Heart left ventricle (tissue), 16 donors: Measurements from ENCODE around the gene CELF4. TPM values are rescaled to one million over a fixed set of nuclear protein-coding genes. Genes with fewer than 3 reads are reported as not detected.
A peak's percentile ranks its signal among the peaks of the same experiment; 100 is the strongest.

ENCODE experiments used
- ATAC-seq, 4 donors: fragments of 200-7000 bp; cut with Tn5 transposase; one replicate each; pipeline ENCODE4 v1.9.1; 2020 to 2022; ENCODE audit warnings: moderate library complexity in 4 of 4, mild to moderate bottlenecking in 3 of 4, moderate number of reproducible peaks in 1 of 4
- DNase-seq, 5 donors: peaks; one replicate each; pipeline ENCODE4 v3.0.0-alpha.2; 2020
- H3K27ac ChIP-seq, 12 donors: fragments of 200-600 bp; sonication (generic) in 4 of 12; one replicate each; pipeline versions ENCODE4 v1.5.0 to v1.8.0; 2016 to 2022; ENCODE audit warnings: mild to moderate bottlenecking in 2 of 12
- H3K27me3 ChIP-seq, 9 donors: fragments of 200-600 bp; sonication (generic) in 2 of 9; one replicate each; pipeline versions ENCODE4 v1.5.1 to v1.8.0; 2016 to 2022; ENCODE audit warnings: mild to moderate bottlenecking in 3 of 9
- H3K36me3 ChIP-seq, 9 donors: fragments of 200-600 bp; sonication (generic) in 2 of 9; one replicate each; pipeline versions ENCODE4 v1.5.0 to v1.8.0; 2018 to 2022; ENCODE audit warnings: mild to moderate bottlenecking in 2 of 9
- H3K4me1 ChIP-seq, 12 donors: fragments of 200-600 bp; sonication (generic) in 4 of 12; one replicate each; pipeline versions ENCODE4 v1.5.0 to v1.8.0; 2016 to 2022; ENCODE audit warnings: mild to moderate bottlenecking in 3 of 12
- H3K4me3 ChIP-seq, 12 donors: fragments of 200-600 bp; sonication (generic) in 4 of 12; one replicate each; pipeline versions ENCODE4 v1.5.0 to v1.8.0; 2017 to 2022; ENCODE audit warnings: mild to moderate bottlenecking in 9 of 12, moderate library complexity in 4 of 12
- H3K9me3 ChIP-seq, 12 donors: fragments of 200-600 bp; sonication (generic) in 4 of 12; one replicate each; pipeline versions ENCODE4 v1.5.0 to v1.8.0; 2016 to 2022; ENCODE audit warnings: mild to moderate bottlenecking in 1 of 12
- POLR2A ChIP-seq, 2 donors: fragments of 450-650 bp; IDR thresholded peaks; one replicate each; pipeline ENCODE4 v1.6.1; 2017; ENCODE audit warnings: antibody characterized with exemption in 2 of 2, mild to moderate bottlenecking in 2 of 2, moderate library complexity in 2 of 2
- WGBS, 4 donors: extraction: QIAGEN DNeasy Blood & Tissue Kit in 2 of 4; methylation state at CpG; one replicate each; pipeline versions ENCODE4 v1.1.5 to v1.1.7; 2013 to 2018; 5-methylcytosine and 5-hydroxymethylcytosine counted together
- intact Hi-C, 10 donors: fragments of 100-400 bp; cut with DNase I; formaldehyde crosslinking; loops; one replicate each; pipeline versions ENCODE4 v1.11.1 to v1.14.2; 2022
- polyA plus RNA-seq, 2 donors: library from polyadenylated mRNA; stranded (reverse); fragments of 200-250 nt; gene quantifications; one replicate each; pipeline ENCODE4 v1.2.3, GENCODE V29; 2013
- total RNA-seq, 9 donors: library from RNA; depleted of rRNA in 2 of 9; stranded (reverse); fragments of >200 nt in 2 of 9; fragmentation: NEBNext Ultra II Directional in 3 of 9; extraction: Animal tissue kit (Norgen Biotek cat#: 25700) in 3 of 9; gene quantifications; one replicate each; pipeline versions ENCODE4 v1.1.0 to v1.2.4, GENCODE V29; 2016 to 2023
- TF ChIP-seq, protein P1 (sequence below), 12 donors: fragments of 200-600 bp; sonication (generic) in 4 of 12; IDR thresholded peaks; one replicate each; pipeline versions ENCODE4 v1.5.0 to v1.8.0; 2018 to 2022; ENCODE audit warnings: antibody characterized with exemption in 12 of 12, mild to moderate bottlenecking in 5 of 12
- donor health status: ischemic (EF 13 %, LVEDD 7.1; RV severe dilation, severe dysfunction).
- donor health status: healthy with polysubstance abuse.
- donor health status: DM: no; HTN: yes; CAD: no.
- donor health status: DM: no; HTN: no; CAD: no.
- donor health status: ischemic (EF 25% LVEDD 6.9; RV normal size, moderate dysfunction).
- donor health status: ischemic (EF 25% LVEDD 5.7; RV mildly dilated, moderate dysfunction).
- donor health status: healthy.
- donor health status: DM: yes; HTN: yes; CAD: no.
- donor health status: ischemic (EF 35%, LVEDD 5.7; RV mildly dilated, moderate dysfunction).
- donor health status: nonischemic (EF 11% LVEDD 7.7; RV severe dilation, severe dysfunction).
- donor health status: DM: yes; HTN: yes; CAD: no.
- donor health status: PGD.
- donor health status: ischemic (EF 29% LVEDD 5.4; RV normal size, mild dysfunction).
- donor health status: nonischemic (EF 23%, LVEDD 6.1; RV moderate dilation, normal function).

CELF4 gene
- total and polyA plus RNA-seq, 11 donors: 0.11 to 0.67 (median 0.40) TPM; not detected in 3

DNA sequence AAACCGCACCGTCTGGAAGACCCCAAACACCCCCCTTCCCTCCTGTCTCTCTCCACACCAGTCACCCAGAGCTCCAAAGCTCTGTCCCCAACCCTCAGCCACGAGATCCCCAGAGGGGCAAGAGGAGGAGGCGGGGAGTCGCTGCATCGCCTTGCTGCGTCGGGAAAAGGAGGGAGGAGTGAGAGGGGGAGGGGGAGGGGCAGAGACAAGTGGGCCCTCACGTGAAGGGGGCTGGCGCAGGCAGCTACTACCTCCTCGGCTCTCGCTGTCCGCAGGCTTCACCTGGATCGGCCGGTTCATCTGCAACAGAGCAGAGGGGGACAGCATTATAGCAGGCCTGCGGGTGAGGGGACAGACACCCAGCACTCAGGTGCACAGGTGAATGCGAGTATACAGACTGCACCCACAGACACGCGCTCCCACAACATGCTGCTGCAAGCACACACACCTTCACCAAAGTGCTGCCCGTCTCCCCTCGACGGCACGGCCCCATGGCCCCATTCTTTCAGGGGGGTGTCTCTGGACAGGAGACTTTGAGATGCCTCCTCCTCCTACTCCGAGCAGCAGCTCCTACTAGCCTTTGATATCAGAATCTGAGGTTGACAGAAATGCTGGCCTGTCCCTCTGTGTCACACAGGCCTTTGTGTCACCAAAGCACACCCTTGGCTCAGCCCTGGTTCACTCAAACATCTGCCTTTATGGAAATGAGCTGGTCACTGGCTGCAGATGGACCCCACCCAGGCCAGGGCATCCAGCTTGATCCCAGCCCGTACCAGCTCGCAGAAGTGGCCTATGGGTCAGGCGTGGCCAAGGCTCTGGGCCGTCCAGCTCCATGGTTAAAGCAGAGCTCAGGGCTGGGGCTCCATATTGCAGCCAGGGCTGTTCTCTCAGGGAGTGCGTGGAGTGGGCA lies 243.8 kb downstream of the CELF4 start:
- Histone ChIP-seq H3K9me3 (no peaks in the 10 kb centered on the region), H3K36me3 (no peaks in the 10 kb centered on the region), H3K27me3 (peaks cover 0 to 24% (median 0%) of the 10 kb centered on the region in 9 donors), H3K4me3 (no peak overlapping the region), H3K27ac (no peak overlapping the region), H3K4me1 (no peaks in the 10 kb centered on the region)
- ATAC-seq (peak in 1 of 4 donors; percentile 3), DNase-seq (no peak)
- TF ChIP-seq, protein P1, sequence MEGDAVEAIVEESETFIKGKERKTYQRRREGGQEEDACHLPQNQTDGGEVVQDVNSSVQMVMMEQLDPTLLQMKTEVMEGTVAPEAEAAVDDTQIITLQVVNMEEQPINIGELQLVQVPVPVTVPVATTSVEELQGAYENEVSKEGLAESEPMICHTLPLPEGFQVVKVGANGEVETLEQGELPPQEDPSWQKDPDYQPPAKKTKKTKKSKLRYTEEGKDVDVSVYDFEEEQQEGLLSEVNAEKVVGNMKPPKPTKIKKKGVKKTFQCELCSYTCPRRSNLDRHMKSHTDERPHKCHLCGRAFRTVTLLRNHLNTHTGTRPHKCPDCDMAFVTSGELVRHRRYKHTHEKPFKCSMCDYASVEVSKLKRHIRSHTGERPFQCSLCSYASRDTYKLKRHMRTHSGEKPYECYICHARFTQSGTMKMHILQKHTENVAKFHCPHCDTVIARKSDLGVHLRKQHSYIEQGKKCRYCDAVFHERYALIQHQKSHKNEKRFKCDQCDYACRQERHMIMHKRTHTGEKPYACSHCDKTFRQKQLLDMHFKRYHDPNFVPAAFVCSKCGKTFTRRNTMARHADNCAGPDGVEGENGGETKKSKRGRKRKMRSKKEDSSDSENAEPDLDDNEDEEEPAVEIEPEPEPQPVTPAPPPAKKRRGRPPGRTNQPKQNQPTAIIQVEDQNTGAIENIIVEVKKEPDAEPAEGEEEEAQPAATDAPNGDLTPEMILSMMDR (IDR thresholded peaks at IDR 0.05): no peak
- TF ChIP-seq POLR2A (IDR thresholded peaks at IDR 0.05): no peak
- WGBS, 4 donors: 59 to 64% (median 61%) methylated on average over 22 to 29 of the region's 29 CpGs
- intact Hi-C loops: no loop called here

DNA sequence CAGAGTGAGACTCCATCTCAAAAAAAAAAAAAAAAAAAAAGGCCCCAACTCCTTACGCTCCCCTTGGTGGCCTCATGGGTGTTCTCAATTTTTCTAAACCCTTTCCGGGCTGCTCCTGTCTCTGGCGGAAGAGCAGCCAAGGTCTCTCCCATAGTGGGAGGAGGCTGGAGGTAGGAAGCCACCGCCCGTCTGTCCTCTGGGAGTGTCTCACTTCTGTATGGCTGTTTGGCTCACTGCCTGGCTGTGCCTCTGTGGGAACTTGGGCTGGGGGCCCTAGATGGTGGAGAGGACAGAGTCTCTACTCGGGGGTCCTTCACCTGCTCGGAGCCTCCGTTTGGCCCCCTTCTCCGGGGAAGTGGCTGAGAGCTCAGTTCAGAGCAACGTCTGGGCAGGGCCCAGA lies 245.3 kb downstream of the CELF4 start:
- no peak overlapping the region for H3K4me3 ChIP-seq
- no peaks in the 10 kb centered on the region for H3K9me3 ChIP-seq
- no peak for DNase-seq
- no peaks in the 10 kb centered on the region for H3K4me1 ChIP-seq
- ATAC-seq: no peak
- H3K27me3 ChIP-seq: peaks cover 0 to 24% (median 0%) of the 10 kb centered on the region in 9 donors
- H3K36me3 ChIP-seq: no peaks in the 10 kb centered on the region
- H3K27ac ChIP-seq: no peak overlapping the region
- intact Hi-C loops: no loop called here
- WGBS, 4 donors: 62 to 82% (median 69%) methylated on average over 9 to 10 of the region's 10 CpGs
- TF ChIP-seq POLR2A (IDR thresholded peaks at IDR 0.05): no peak
- TF ChIP-seq, protein P1 (IDR thresholded peaks at IDR 0.05): no peak

DNA sequence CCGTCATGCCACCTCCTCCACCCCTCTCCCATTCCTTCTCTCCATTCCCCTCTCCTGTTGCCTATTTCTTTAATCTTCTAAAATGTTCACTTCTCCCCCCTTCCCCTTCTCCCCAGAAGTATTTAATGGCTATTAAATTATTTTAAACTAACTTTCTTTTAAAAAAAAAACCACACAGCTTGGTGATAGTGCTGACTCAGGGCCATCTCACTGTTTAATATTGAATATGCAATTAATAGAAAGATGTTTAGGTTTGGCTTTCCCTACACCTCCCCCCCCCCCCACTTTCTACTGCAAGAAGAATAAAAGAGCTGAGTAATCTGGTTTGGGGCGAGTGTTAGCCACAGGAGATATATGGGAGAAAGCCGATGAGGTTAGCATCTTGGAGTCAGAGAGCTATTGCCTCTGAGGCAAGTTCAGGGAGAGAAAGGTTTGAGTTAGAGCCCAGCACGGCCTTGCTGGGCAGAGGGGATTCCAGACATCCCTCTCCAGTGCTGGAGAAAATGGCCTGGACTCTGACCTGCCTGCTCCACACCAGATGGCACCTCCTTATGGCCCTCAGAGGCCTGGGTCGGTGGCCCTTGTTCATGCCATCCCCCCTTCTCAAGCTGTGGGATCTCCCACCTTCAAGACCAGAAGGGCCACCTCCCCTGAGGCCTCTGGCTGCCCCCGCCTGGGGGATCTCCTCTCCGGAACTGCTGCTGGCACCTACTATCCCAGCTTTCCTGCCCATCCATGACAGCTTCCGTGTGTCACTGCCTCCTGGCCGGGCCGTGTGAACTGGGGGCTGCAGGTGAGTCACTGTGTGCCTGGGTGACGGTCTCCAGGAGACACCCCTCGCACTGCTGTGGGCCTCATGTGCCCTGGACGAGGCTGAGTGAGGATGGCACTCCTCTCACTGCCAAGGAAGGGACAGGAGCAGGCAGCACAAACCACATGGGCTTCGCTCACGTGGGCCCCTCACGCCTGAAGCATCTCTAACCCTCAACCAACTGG lies 246.9 kb downstream of the CELF4 start:
- Histone ChIP-seq H3K4me1 (no peaks in the 10 kb centered on the region), H3K27me3 (peaks cover 0 to 24% (median 0%) of the 10 kb centered on the region in 9 donors), H3K36me3 (no peaks in the 10 kb centered on the region), H3K27ac (no peak overlapping the region), H3K9me3 (no peaks in the 10 kb centered on the region), H3K4me3 (no peak overlapping the region)
- no peak for ATAC-seq
- no peak for DNase-seq
- intact Hi-C loops: no loop called here
- 83 to 88% (median 87%) methylated on average over 15 to 16 of the region's 16 CpGs for WGBS, 4 donors
- no peak for TF ChIP-seq POLR2A (IDR thresholded peaks at IDR 0.05)
- TF ChIP-seq, protein P1 (IDR thresholded peaks at IDR 0.05): no peak
